ENCODE results near the gene SLC8A1.
A peak's percentile ranks its signal among the peaks of the same experiment; 100 is the strongest.

SLC8A1 gene

DNA sequence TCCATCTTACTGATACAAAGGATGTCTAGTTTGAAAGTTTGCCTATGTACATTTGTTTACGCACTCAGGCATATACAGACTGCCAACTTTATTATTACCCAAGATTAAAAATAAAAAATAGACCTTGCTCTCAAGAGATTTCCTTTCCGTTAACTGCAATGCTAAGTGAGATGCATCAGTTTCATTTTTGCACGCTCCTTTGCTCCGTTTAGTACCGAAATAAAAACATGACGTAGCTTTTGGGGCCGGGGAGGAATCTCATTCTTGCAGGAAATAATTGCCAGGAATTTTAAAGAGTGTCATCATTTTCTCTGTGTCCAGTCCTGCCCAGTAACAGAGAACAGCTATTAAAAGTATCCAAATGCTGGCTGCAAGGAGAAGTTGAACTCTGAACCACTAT lies 169.5 kb downstream of the SLC8A1 start:
- DNase-seq (ENCODE audit: extremely low read depth, low read depth) = peak; percentile 22
- TF ChIP-seq, protein P1, sequence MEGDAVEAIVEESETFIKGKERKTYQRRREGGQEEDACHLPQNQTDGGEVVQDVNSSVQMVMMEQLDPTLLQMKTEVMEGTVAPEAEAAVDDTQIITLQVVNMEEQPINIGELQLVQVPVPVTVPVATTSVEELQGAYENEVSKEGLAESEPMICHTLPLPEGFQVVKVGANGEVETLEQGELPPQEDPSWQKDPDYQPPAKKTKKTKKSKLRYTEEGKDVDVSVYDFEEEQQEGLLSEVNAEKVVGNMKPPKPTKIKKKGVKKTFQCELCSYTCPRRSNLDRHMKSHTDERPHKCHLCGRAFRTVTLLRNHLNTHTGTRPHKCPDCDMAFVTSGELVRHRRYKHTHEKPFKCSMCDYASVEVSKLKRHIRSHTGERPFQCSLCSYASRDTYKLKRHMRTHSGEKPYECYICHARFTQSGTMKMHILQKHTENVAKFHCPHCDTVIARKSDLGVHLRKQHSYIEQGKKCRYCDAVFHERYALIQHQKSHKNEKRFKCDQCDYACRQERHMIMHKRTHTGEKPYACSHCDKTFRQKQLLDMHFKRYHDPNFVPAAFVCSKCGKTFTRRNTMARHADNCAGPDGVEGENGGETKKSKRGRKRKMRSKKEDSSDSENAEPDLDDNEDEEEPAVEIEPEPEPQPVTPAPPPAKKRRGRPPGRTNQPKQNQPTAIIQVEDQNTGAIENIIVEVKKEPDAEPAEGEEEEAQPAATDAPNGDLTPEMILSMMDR (IDR thresholded peaks at IDR 0.05; ENCODE audit: low read depth, low read length) = no peak

- peak; percentile 41 for DNase-seq (ENCODE audit: extremely low read depth, low read depth)
- TF ChIP-seq, protein P1 (IDR thresholded peaks at IDR 0.05; ENCODE audit: low read depth, low read length) = no peak
Measured at GRCh38 chr2:40281021-40281940, 170.6 kb downstream of the SLC8A1 start.

DNA sequence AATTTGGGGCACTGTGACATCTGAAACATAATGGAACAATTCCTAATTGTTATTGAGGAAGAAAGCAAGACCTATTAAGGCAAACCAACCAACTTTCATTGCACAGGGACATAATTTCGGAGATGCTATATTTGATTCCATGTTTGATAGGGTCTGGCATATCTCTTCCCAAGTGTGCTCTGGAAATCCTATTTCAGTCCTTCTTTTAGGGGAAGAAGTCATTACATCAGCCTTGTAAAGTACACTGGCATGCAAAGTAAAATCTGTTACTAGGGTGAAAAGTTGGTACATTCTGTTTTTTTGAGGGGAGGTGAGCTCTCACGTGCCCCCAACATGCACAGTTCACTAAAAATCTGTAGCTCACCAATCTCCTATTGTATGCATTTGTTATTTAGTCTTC lies 172.4 kb downstream of the SLC8A1 start:
- DNase-seq (ENCODE audit: extremely low read depth, low read depth) = no peak
- TF ChIP-seq, protein P1 (IDR thresholded peaks at IDR 0.05; ENCODE audit: low read depth, low read length) = no peak

GRCh38 chr2:40279001-40279400 lies 172.9 kb downstream of the SLC8A1 start:
- DNase-seq (ENCODE audit: extremely low read depth, low read depth) = no peak
- TF ChIP-seq, protein P1 (IDR thresholded peaks at IDR 0.05; ENCODE audit: low read depth, low read length) = no peak

- TF ChIP-seq, protein P1 (IDR thresholded peaks at IDR 0.05; ENCODE audit: low read depth, low read length) = no peak
- no peak for DNase-seq (ENCODE audit: extremely low read depth, low read depth)
Measured at GRCh38 chr2:40276076-40276475, 175.8 kb downstream of the SLC8A1 start.

GRCh38 chr2:40274270-40274669 lies 177.6 kb downstream of the SLC8A1 start:
- TF ChIP-seq, protein P1 (IDR thresholded peaks at IDR 0.05; ENCODE audit: low read depth, low read length) = no peak
- DNase-seq (ENCODE audit: extremely low read depth, low read depth) = no peak

- TF ChIP-seq, protein P1 (IDR thresholded peaks at IDR 0.05; ENCODE audit: low read depth, low read length) = no peak
- no peak for DNase-seq (ENCODE audit: extremely low read depth, low read depth)
Measured at GRCh38 chr2:40273734-40274182, 178.1 kb downstream of the SLC8A1 start.

Data from AG09319 (cell line).